HG03175 (cell line): ENCODE results near the gene LCORL.

Source experiments
- ATAC-seq: cut with Tn5 transposase; IDR thresholded peaks from one replicate; pipeline ENCODE4 v1.9.1; 2021; ENCODE audit warnings: mild to moderate bottlenecking, moderate library complexity; ENCODE audit not compliant: unreplicated experiment

Gene LCORL

GRCh38 chr4:17939054-17939453, 82.5 kb downstream of the LCORL start:
- ATAC-seq = no peak

GRCh38 chr4:17934286-17934685, 87.3 kb downstream of the LCORL start:
- no peak for ATAC-seq

- no peak for ATAC-seq
Measured at GRCh38 chr4:17933126-17933525, 88.4 kb downstream of the LCORL start.

- ATAC-seq = no peak
Measured at GRCh38 chr4:17932041-17932440, 89.5 kb downstream of the LCORL start.

DNA sequence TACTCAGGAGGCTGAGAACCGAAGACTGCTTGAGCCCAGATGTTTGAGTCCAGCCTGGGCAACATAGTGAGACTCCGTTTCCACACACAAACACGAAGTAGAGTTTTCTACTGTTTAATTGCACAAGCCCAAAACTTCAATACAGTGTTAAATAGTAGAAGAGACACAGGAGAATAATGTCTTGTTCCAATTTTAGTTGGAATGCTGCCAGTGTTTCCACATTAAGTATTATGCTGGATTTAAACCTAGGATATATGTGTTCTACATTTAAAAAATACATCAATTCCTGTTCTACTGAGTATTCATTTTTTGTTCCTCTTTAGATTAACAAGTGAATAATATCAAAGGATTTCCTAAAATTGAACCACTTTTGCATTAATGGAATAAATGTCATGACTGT, 91.3 kb downstream of the LCORL start:
- no peak for ATAC-seq

GRCh38 chr4:17924189-17924588, 97.4 kb downstream of the LCORL start:
- ATAC-seq = no peak

DNA sequence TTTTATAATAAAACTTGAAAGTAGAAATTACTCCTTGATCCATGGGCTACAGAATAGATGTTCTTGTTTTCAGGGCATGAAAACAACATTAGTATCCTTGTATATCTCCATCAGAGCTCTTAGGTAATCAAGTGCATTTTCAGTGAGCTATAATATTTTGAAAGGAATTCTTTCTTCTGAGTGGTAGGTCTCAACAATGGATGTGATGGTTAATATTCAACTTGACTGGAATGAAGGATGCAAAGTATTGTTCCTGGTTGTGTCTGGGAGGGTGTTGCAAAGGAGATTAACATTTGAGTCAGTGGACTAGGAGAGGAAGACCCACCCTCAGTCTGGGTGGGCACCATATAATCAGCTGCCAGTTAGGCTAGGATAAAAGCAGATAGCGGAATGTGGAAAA, 100.1 kb downstream of the LCORL start:
- ATAC-seq = no peak

DNA sequence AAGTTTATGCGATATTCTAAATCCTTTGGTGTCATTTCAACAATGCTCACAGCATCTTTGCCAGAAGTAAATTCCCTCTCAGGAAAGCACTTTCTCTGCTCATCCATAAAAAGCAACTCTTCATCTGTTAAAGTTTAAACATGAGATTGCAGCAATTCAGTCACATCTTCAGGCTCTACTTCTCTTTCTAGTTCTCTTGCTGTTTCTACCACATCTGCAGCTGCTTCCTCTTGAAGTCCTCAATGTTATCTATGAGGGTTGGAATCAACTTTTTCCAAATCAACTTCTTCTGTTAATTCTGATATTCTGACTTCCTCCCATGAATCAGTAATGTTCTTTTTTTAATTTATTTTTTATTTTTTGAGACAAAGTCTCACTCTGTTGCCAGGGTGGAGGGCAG, 100.9 kb downstream of the LCORL start:
- ATAC-seq = no peak

DNA sequence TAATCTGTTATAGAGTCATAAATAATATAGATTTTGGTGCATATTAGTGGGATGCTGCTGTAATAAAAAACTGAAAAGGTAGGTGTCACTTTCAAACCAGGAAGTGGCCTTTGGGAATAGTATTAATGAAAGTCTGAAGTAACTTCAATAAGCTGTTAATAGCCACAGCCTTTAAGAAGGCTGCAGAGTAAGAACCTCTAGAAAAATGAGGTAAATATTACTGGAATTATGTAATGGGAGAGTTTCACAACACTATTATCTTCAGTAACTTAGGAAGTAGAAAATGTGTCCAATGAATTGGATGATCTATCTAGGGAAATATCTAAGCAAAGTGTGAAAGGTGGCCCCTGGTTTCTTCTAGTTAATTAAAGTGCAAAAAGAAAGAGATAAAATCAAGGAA, 106.1 kb downstream of the LCORL start:
- ATAC-seq = no peak

DNA sequence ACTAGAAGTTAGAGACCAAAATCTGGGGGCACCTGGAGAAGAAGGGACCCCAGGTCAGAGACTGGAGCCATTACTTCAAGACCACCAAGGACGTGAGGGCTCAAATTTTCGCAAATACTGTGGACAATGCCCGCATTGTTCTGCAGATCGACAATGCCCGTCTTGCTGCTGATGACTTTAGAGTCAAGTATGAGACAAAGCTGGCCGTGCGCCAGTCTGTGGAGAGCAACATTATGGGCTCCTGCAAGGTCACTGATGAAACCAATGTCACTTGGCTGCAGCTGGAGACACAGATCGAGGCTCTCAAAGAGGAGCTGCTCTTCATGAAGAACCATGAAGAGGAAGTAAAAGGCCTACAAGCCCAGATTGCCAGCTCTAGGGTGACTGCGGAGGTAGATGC, 109.5 kb downstream of the LCORL start:
- ATAC-seq = no peak

GRCh38 chr4:17911608-17912007, 109.9 kb downstream of the LCORL start:
- no peak for ATAC-seq

- ATAC-seq = no peak
Measured at GRCh38 chr4:17898553-17899055, 123.0 kb downstream of the LCORL start.

DNA sequence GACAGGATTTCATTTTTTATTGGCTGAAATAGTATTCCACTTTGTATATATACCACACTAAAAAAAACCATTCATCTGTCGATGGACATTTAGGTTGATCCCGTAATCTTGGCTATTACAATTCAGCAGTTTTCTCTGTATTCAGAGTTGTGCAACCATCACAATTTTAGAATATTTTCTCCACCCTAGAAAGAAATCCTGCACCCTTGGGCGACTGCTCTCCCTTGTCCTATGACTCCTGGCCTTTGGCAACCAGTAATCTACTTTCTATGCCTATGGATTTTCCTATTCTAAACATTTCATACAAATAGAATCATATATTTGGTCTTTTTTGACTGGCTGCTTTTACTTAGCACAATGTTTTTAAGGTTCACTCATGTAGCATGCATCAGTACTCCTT, 126.1 kb downstream of the LCORL start:
- no peak for ATAC-seq

- no peak for ATAC-seq
Measured at GRCh38 chr4:17894421-17894820, 127.1 kb downstream of the LCORL start.

DNA sequence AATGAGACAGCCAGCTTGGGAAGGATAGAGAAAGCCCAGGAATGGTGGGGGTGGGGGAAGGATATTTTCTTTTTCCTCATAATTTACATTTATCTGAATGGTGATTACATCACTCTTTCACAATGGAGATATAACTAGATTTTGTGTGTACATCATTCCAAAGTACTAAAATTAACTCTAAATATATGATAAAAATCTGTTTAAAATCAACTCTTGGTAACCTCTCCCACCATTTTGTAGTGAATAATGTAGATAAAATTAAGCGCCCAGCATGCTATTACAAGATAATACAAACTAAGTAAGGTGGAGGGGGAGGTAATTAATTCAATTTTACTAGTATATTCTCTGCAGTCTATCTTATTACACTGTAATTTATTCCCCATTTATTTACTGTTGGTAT, 131.9 kb downstream of the LCORL start:
- no peak for ATAC-seq

DNA sequence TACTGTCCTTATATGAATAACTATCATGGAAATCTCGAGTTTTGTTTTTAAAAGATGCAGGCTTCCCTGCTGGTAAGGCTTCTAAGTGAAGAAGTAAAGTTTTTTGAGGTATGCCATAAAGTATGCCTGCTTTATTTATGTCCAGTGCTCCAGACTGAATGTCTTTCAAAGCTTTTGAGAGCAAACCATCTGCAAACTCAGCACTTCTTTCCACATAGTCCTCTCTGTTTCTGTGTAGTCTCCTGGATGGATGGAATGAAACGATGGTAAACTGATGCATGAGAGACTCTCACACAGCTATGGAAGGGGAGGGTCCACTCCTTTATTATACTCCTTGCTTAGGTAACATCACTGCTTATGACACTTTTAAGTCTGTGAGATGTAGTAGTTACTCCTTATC, 137.0 kb downstream of the LCORL start:
- ATAC-seq = no peak

DNA sequence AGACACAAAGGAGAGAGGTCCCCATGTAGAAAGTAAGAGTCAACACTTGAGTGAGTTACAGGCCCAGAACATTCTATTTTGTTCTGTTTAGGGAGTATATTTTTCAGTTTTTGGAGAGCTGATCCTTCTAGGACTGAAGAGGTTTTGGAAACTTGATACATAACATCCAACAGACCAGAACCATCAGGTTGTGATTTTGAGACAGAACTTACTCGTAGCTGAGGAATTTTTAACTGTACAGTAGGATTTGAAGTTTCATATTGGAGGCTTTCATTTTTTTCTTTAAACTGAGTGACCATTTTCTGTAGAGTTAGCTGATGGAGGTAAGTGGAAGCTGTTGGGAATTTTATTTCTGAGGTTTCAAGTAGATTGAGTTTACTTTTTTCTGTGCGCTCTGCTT, 137.5 kb downstream of the LCORL start:
- ATAC-seq = no peak

DNA sequence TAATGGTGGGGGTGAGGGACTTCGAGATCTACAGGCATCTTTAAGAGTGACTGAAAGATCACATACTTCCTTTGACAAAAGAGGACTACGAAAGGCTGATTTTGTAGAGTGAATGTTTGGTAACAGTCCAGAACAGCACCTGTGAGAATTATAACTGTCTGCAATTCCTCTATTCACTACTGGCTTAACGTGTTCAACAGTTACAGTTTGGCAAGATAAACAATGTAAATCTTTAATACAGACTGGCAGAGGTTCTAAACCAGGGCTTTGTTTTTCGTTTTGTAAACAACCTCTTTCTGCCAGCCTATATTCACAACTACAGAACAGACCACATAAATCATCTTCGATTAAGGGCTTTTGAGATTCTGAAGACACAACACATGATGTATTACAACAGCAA, 143.9 kb downstream of the LCORL start:
- no peak for ATAC-seq

DNA sequence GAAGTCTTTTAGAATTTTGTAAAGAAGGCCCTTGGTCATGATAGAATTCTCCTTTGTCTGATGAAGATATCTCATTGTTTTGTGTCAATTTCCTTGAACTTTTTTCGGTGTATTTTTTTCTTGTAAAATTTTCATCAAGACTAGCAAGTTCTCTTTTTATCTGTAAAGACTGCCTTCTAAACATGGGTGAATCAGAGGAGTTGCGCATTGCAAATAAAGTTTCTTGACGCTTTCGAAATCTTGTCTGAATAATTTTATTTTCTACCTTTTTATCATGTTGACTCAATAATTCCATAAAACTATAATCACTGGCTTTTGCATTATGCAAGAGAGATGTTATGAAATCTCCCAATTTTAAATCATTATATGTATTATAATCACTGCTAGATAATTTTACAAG, 144.6 kb downstream of the LCORL start:
- no peak for ATAC-seq

DNA sequence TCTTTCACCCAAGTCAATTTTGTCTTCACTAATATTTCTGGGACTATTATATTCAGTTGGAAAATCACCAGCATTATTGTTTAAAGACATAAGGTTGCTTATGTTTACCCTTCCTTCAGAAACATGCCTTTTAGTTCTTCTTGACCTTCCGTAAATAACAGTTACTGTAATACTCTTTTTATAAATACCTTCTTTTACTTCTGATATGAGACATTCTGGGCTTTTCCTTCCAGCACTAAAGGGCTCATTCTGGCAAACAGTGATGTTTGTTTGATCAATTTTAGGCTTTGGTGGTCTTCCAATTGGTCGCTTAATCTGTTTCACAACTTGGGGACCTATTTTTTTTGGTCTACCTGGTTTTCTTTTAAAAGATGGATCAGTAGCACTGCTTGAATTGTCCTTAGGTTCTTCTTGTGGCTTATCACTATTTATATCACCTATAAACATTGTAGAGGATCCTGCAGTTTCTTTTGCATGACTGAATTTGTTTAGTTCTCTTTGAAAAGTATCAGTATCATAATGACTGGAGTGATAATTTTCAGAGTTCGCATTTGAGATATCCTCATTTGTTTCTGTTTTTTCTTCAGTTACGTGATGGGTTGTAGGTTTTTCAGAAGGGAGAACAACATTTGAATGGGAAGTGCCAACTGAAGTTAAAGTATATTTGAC, 146.0 kb downstream of the LCORL start:
- peak; percentile 96 for ATAC-seq

DNA sequence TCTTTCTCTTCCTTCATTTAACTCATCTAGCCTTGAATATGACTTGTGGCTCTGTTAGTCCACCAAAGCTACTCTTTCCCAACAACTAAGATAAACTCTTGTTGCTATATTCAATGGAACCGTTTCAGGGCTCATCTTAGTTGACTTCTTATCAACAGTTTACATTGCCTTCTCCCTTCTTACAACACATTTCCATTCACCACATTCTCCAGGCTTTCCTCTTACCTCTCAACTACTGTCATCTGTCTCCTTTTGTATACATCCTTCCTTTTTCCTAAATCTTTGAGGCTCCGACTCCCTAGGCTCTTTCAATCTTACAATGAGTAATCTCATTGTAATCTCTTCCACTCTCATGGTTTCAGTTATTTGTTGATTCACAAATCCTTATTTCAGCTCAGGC, 152.2 kb downstream of the LCORL start:
- ATAC-seq = no peak

- no peak for ATAC-seq
Measured at GRCh38 chr4:17867276-17867675, 154.3 kb downstream of the LCORL start.

GRCh38 chr4:17866810-17867209, 154.7 kb downstream of the LCORL start:
- no peak for ATAC-seq
